Measurements from ENCODE around the gene MYO18B. TPM values are rescaled to one million over a fixed set of nuclear protein-coding genes. Genes with fewer than 3 reads are reported as not detected.

Gene MYO18B
- polyA plus RNA-seq, 3 donors: not detected

- Mint-ChIP-seq H3K4me1 (no peaks in the 10 kb centered on the region), H3K27ac (no peak overlapping the region), H3K9me3 (no peaks in the 10 kb centered on the region), H3K27me3 (ENCODE audit: low read depth in 3 of 3) (peaks cover 1 to 8% (median 7%) of the 10 kb centered on the region in 3 donors), H3K4me3 (no peak overlapping the region), H3K36me3 (no peaks in the 10 kb centered on the region)
- intact Hi-C loops (cut with micrococcal nuclease): loop anchor here in 1 of 2 donors (10.0 kb wide), 1 partner anchor 56 kb away; the partner anchor contains the start of gene MYO18B
- no peaks in the 10 kb centered on the region for H3K36me3 ChIP-seq (replicated peaks in 1 of 2; ENCODE audit: control insufficient read depth in 1 of 2, insufficient read depth in 2 of 2, low read length in 2 of 2)
- no peak overlapping the region for H3K4me2 ChIP-seq (replicated peaks; ENCODE audit: extremely low read depth, low read length, poor library complexity, severe bottlenecking)
- no peak for TF ChIP-seq CTCF (IDR thresholded peaks at IDR 0.05)
- no peaks in the 10 kb centered on the region for H3K27me3 ChIP-seq (ENCODE audit: control insufficient read depth in 2 of 2, insufficient read depth in 2 of 2, low read length in 2 of 2)
- no peak overlapping the region for H3K9ac ChIP-seq (ENCODE audit: insufficient read depth, low read length, poor library complexity, severe bottlenecking)
- no peaks in the 10 kb centered on the region for H4K20me1 ChIP-seq (ENCODE audit: insufficient read depth, low read length)
- WGBS (ENCODE audit: insufficient coverage): no CpG with 5 or more reads among the region's 5 CpGs
- no peaks in the 10 kb centered on the region for H3K9me3 ChIP-seq (replicated peaks in 1 of 2; ENCODE audit: control insufficient read depth in 1 of 2, insufficient read depth in 1 of 2, low read length in 2 of 2)
- no peaks in the 10 kb centered on the region for H3K79me2 ChIP-seq (ENCODE audit: insufficient read depth, low read length)
- H3K4me3 ChIP-seq (replicated peaks in 1 of 3; ENCODE audit: low read depth in 2 of 3, low read length in 3 of 3): no peak overlapping the region
- H3K4me1 ChIP-seq (ENCODE audit: control insufficient read depth in 1 of 2, insufficient read depth in 2 of 2, low read length in 2 of 2): no peaks in the 10 kb centered on the region
- H2AFZ ChIP-seq (ENCODE audit: insufficient read depth, low read depth, low read length, poor library complexity, severe bottlenecking): no peak overlapping the region
- DNase-seq: no peak
- no peak overlapping the region for H3K27ac ChIP-seq (ENCODE audit: low read depth in 1 of 2, low read length in 2 of 2)
Measured at GRCh38 chr22:25800766-25801165, 58.8 kb downstream of the MYO18B start.

GRCh38 chr22:25802018-25802417 is 60.0 kb downstream of the MYO18B start:
- no peak for TF ChIP-seq CTCF (IDR thresholded peaks at IDR 0.05)
- Mint-ChIP-seq H3K4me1 (no peaks in the 10 kb centered on the region), H3K9me3 (peaks cover 0 to under 1% (median 0%) of the 10 kb centered on the region in 7 donors), H3K4me3 (no peak overlapping the region), H3K27ac (no peak overlapping the region), H3K36me3 (no peaks in the 10 kb centered on the region), H3K27me3 (ENCODE audit: low read depth in 3 of 3) (peaks cover 3 to 8% (median 7%) of the 10 kb centered on the region in 3 donors)
- no peaks in the 10 kb centered on the region for H3K36me3 ChIP-seq (replicated peaks in 1 of 2; ENCODE audit: control insufficient read depth in 1 of 2, insufficient read depth in 2 of 2, low read length in 2 of 2)
- H2AFZ ChIP-seq (ENCODE audit: insufficient read depth, low read depth, low read length, poor library complexity, severe bottlenecking): no peak overlapping the region
- no peaks in the 10 kb centered on the region for H3K9me3 ChIP-seq (replicated peaks in 1 of 2; ENCODE audit: control insufficient read depth in 1 of 2, insufficient read depth in 1 of 2, low read length in 2 of 2)
- no peaks in the 10 kb centered on the region for H3K27me3 ChIP-seq (ENCODE audit: control insufficient read depth in 2 of 2, insufficient read depth in 2 of 2, low read length in 2 of 2)
- no peak overlapping the region for H3K4me3 ChIP-seq (replicated peaks in 1 of 3; ENCODE audit: low read depth in 2 of 3, low read length in 3 of 3)
- no peak for DNase-seq
- H3K4me2 ChIP-seq (replicated peaks; ENCODE audit: extremely low read depth, low read length, poor library complexity, severe bottlenecking): no peak overlapping the region
- WGBS (ENCODE audit: insufficient coverage): no CpG with 5 or more reads among the region's 2 CpGs
- no peaks in the 10 kb centered on the region for H3K4me1 ChIP-seq (ENCODE audit: control insufficient read depth in 1 of 2, insufficient read depth in 2 of 2, low read length in 2 of 2)
- intact Hi-C loops (cut with micrococcal nuclease): loop anchor here in 1 of 2 donors (10.0 kb wide), 1 partner anchor 57 kb away; the partner anchor contains the start of gene MYO18B
- no peak overlapping the region for H3K27ac ChIP-seq (ENCODE audit: low read depth in 1 of 2, low read length in 2 of 2)
- H3K9ac ChIP-seq (ENCODE audit: insufficient read depth, low read length, poor library complexity, severe bottlenecking): no peak overlapping the region
- no peaks in the 10 kb centered on the region for H3K79me2 ChIP-seq (ENCODE audit: insufficient read depth, low read length)
- H4K20me1 ChIP-seq (ENCODE audit: insufficient read depth, low read length): no peaks in the 10 kb centered on the region
